ENCODE results near the gene CDCA8.

- TF ChIP-seq CTCF (IDR thresholded peaks at IDR 0.05) (no peak), POLR2A (IDR thresholded peaks at IDR 0.05) (no peak), POLR2AphosphoS5 (IDR thresholded peaks at IDR 0.05) (no peak)
Measured at GRCh38 chr1:37666241-37666867, 26.0 kb upstream of the CDCA8 start.
